Neuronal stem cell (in vitro differentiated cells): Measurements from ENCODE around the gene RNF208.

Experiments used
- DNase-seq: peaks from one replicate; pipeline ENCODE4 v3.0.0-alpha.2; 2013; ENCODE audit warnings: low spot score
- H2AFZ ChIP-seq: one replicate; pipeline ENCODE4 v1.6.1; 2013; ENCODE audit warnings: mild to moderate bottlenecking, low read length, inconsistent platforms
- H2AK5ac ChIP-seq: 2 replicates; pipeline ENCODE4 v1.6.1; 2013; ENCODE audit warnings: low read depth, mild to moderate bottlenecking, inconsistent platforms, low read length, moderate library complexity, mixed read lengths
- H2BK120ac ChIP-seq: 2 replicates; pipeline ENCODE4 v1.6.1; 2013; ENCODE audit warnings: low read depth, mild to moderate bottlenecking, inconsistent platforms, low read length, moderate library complexity, mixed read lengths
- H2BK12ac ChIP-seq: one replicate; pipeline ENCODE4 v1.6.1; 2013; ENCODE audit warnings: low read length, inconsistent platforms
- H2BK15ac ChIP-seq: 2 replicates; pipeline ENCODE4 v1.6.1; 2013; ENCODE audit warnings: mild to moderate bottlenecking, low read length, inconsistent platforms, mixed read lengths
- H2BK5ac ChIP-seq: one replicate; pipeline ENCODE4 v1.6.1; 2013; ENCODE audit warnings: inconsistent platforms, mild to moderate bottlenecking, low read length, moderate library complexity
- H3K14ac ChIP-seq: one replicate; pipeline ENCODE4 v1.6.1; 2013; ENCODE audit warnings: low read length, inconsistent platforms
- H3K18ac ChIP-seq: 2 replicates; pipeline ENCODE4 v1.6.1; 2013; ENCODE audit warnings: low read length, inconsistent platforms
- H3K23ac ChIP-seq: 2 replicates; pipeline ENCODE4 v1.6.1; 2013; ENCODE audit warnings: low read depth, mild to moderate bottlenecking, mixed read lengths, low read length, inconsistent platforms; ENCODE audit not compliant: poor library complexity
- H3K27ac ChIP-seq: replicated peaks from 3 replicates; pipeline ENCODE4 v1.5.1; 2013; ENCODE audit warnings: low read length, inconsistent platforms
- H3K27me3 ChIP-seq, 3 experiments: 2 replicates each; pipeline ENCODE4 v1.6.1; 2013; ENCODE audit warnings: low read length in 3 of 3, mild to moderate bottlenecking in 2 of 3, inconsistent platforms in 1 of 3, low read depth in 1 of 3, mixed read lengths in 1 of 3, moderate library complexity in 1 of 3; ENCODE audit not compliant: control insufficient read depth in 3 of 3, insufficient read depth in 3 of 3
- H3K36me3 ChIP-seq, 2 donors: replicated peaks in 1 of 2; 2 replicates each; pipeline ENCODE4 v1.6.1; 2013; ENCODE audit warnings: low read length in 2 of 2; ENCODE audit not compliant: control insufficient read depth in 2 of 2, insufficient read depth in 2 of 2
- H3K4ac ChIP-seq: 2 replicates; pipeline ENCODE4 v1.6.1; 2013; ENCODE audit warnings: inconsistent platforms, mild to moderate bottlenecking, low read length, moderate library complexity
- H3K4me1 ChIP-seq, 2 donors: 1 replicate in 1 of 2; 2 replicates in 1 of 2; pipeline ENCODE4 v1.6.1; 2013; ENCODE audit warnings: low read length in 2 of 2, low read depth in 1 of 2; ENCODE audit not compliant: control insufficient read depth in 2 of 2, insufficient read depth in 1 of 2
- H3K4me2 ChIP-seq: one replicate; pipeline ENCODE4 v1.6.1; 2013; ENCODE audit warnings: mild to moderate bottlenecking, low read length, inconsistent platforms; ENCODE audit not compliant: insufficient read depth, poor library complexity, severe bottlenecking
- H3K4me3 ChIP-seq, 2 donors: 2 replicates each; pipeline ENCODE4 v1.5.1; 2013; ENCODE audit warnings: low read length in 2 of 2, mild to moderate bottlenecking in 2 of 2, inconsistent platforms in 1 of 2, moderate library complexity in 1 of 2
- H3K79me1 ChIP-seq: one replicate; pipeline ENCODE4 v1.6.1; 2013; ENCODE audit warnings: low read depth, mild to moderate bottlenecking, inconsistent platforms, low read length, moderate library complexity
- H3K9ac ChIP-seq: one replicate; pipeline ENCODE4 v1.6.1; 2013; ENCODE audit warnings: mild to moderate bottlenecking, low read depth, low read length, inconsistent platforms; ENCODE audit not compliant: poor library complexity
- H3K9me3 ChIP-seq, 2 donors: replicated peaks in 1 of 2; 2 replicates each; pipeline versions ENCODE3 to v1.6.1; 2013; ENCODE audit warnings: low read length in 2 of 2, mild to moderate bottlenecking in 2 of 2, inconsistent platforms in 1 of 2, low read depth in 1 of 2, mixed read lengths in 1 of 2, moderate library complexity in 1 of 2; ENCODE audit not compliant: control insufficient read depth in 2 of 2, insufficient read depth in 1 of 2
- H4K8ac ChIP-seq: one replicate; pipeline ENCODE4 v1.6.1; 2013; ENCODE audit warnings: low read depth, mild to moderate bottlenecking, inconsistent platforms, low read length, moderate library complexity
- H4K91ac ChIP-seq: one replicate; pipeline ENCODE4 v1.6.1; 2013; ENCODE audit warnings: low read length, low read depth, mild to moderate bottlenecking, inconsistent platforms; ENCODE audit not compliant: poor library complexity
- WGBS, 2 donors: extraction: QIAGEN DNeasy Blood & Tissue Kit; methylation state at CpG; one replicate each; pipeline ENCODE4 v1.1.7; 2013; ENCODE audit warnings: missing lambda C conversion rate in 2 of 2, mixed read lengths in 1 of 2; ENCODE audit not compliant: insufficient read length in 2 of 2, insufficient replicate concordance in 1 of 2; ENCODE audit errors: extremely low coverage in 2 of 2; 5-methylcytosine and 5-hydroxymethylcytosine counted together

Gene RNF208

GRCh38 chr9:137173796-137174664 lies 48.0 kb downstream of the RNF208 start:
- Histone ChIP-seq H2AFZ (no peak overlapping the region), H3K18ac (no peak overlapping the region), H4K91ac (no peak overlapping the region), H2BK5ac (no peak overlapping the region), H3K4me2 (no peak overlapping the region), H2BK12ac (no peak overlapping the region), H3K36me3 (peaks cover 3 to 10% of the 10 kb centered on the region in 2 donors), H3K23ac (peak overlapping the region; percentile 76), H3K27ac (no peak overlapping the region), H4K8ac (no peak overlapping the region), H3K14ac (no peak overlapping the region), H3K4ac (no peak overlapping the region), H3K79me1 (peaks cover 2% of the 10 kb centered on the region), H3K4me1 (peaks cover 6 to 7% of the 10 kb centered on the region in 2 donors), H2AK5ac (peak overlapping the region; percentile 25), H3K27me3 (peaks cover 6 to 43% (median 34%) of the 10 kb centered on the region in 3 experiments), H3K9ac (peak overlapping the region; percentile 24), H2BK120ac (no peak overlapping the region), H3K9me3 (peaks cover 0 to 2% of the 10 kb centered on the region in 2 donors), H3K4me3 (no peak overlapping the region), H2BK15ac (peak overlapping the region; percentile 15)
- WGBS, 2 donors: no CpG with 5 or more reads among the region's 45 CpGs
- DNase-seq: no peak

GRCh38 chr9:137172901-137173795 lies 48.9 kb downstream of the RNF208 start:
- Histone ChIP-seq H3K9ac (no peak overlapping the region), H4K91ac (no peak overlapping the region), H3K27ac (no peak overlapping the region), H2BK12ac (no peak overlapping the region), H3K27me3 (peaks cover 11 to 52% (median 43%) of the 10 kb centered on the region in 3 experiments), H2AFZ (no peak overlapping the region), H3K18ac (no peak overlapping the region), H3K36me3 (peaks cover 3 to 7% of the 10 kb centered on the region in 2 donors), H2BK5ac (no peak overlapping the region), H4K8ac (no peak overlapping the region), H3K4ac (peak overlapping the region; percentile 5), H2BK15ac (no peak overlapping the region), H3K14ac (peak overlapping the region; percentile 71), H3K9me3 (peaks cover 0 to 2% of the 10 kb centered on the region in 2 donors), H2AK5ac (peak overlapping the region; percentile 75), H3K23ac (peak overlapping the region; percentile 76), H2BK120ac (no peak overlapping the region), H3K4me2 (no peak overlapping the region), H3K4me1 (peaks cover 8 to 12% of the 10 kb centered on the region in 2 donors), H3K4me3 (no peak overlapping the region), H3K79me1 (peaks cover 2% of the 10 kb centered on the region)
- DNase-seq: no peak
- no CpG with 5 or more reads among the region's 21 CpGs for WGBS, 2 donors

- H3K27ac ChIP-seq: no peak overlapping the region
Observed at GRCh38 chr9:137171149-137171900, 50.7 kb downstream of the RNF208 start.

More at GRCh38 chr9:137171149-137171900, 50.7 kb downstream of the RNF208 start:
- Histone ChIP-seq H2AFZ (no peak overlapping the region), H3K9me3 (peaks cover 0 to 2% of the 10 kb centered on the region in 2 donors), H2AK5ac (peak overlapping the region; percentile 68), H3K23ac (no peak overlapping the region), H4K8ac (peak overlapping the region; percentile 17), H3K4ac (no peak overlapping the region), H3K4me3 (no peak overlapping the region), H3K18ac (no peak overlapping the region), H3K4me2 (no peak overlapping the region), H3K36me3 (no peaks in the 10 kb centered on the region), H2BK12ac (peak overlapping the region; percentile 30), H3K9ac (peak overlapping the region; percentile 21), H2BK120ac (no peak overlapping the region), H3K79me1 (peaks cover 4% of the 10 kb centered on the region), H2BK15ac (peak overlapping the region; percentile 89), H4K91ac (no peak overlapping the region), H2BK5ac (no peak overlapping the region), H3K27me3 (peaks cover 21 to 70% (median 62%) of the 10 kb centered on the region in 3 experiments), H3K14ac (peak overlapping the region; percentile 21), H3K4me1 (peaks cover 12 to 22% of the 10 kb centered on the region in 2 donors)
- DNase-seq: no peak
- WGBS, 2 donors: no CpG with 5 or more reads among the region's 22 CpGs
